ENCODE results near the gene HLCS.

HLCS gene

DNA sequence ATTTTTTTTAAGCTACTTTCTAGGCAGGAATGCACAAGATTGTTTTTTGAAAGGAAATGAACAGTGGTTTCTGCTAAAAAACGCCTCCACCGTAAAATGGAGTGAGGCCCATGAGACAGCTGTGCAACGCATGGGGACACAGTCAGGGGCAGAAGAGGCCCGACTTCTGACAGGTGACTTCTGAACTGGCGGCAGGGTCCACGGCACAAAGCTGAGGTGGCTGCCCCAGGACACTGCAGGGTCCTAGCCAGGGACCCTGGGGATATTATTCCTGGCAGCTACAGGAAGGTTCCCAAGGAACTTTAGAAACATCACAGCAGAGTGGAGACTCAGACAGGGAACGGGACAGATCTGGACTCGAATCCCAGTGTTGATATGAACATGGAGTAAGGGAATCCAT lies 192.5 kb downstream of the HLCS start:
- POLR2A ChIA-PET, result no interaction called here
- no peak for DNase-seq (ENCODE audit: extremely low spot score)
- CTCF ChIA-PET, result interaction anchor here (1.1 to 2.2 kb wide), 2 partner anchors 9 to 10 kb away, joined by 3 to 6 read pairs; no protein-coding TSS in a partner anchor
- TF ChIP-seq, protein P1, sequence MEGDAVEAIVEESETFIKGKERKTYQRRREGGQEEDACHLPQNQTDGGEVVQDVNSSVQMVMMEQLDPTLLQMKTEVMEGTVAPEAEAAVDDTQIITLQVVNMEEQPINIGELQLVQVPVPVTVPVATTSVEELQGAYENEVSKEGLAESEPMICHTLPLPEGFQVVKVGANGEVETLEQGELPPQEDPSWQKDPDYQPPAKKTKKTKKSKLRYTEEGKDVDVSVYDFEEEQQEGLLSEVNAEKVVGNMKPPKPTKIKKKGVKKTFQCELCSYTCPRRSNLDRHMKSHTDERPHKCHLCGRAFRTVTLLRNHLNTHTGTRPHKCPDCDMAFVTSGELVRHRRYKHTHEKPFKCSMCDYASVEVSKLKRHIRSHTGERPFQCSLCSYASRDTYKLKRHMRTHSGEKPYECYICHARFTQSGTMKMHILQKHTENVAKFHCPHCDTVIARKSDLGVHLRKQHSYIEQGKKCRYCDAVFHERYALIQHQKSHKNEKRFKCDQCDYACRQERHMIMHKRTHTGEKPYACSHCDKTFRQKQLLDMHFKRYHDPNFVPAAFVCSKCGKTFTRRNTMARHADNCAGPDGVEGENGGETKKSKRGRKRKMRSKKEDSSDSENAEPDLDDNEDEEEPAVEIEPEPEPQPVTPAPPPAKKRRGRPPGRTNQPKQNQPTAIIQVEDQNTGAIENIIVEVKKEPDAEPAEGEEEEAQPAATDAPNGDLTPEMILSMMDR (IDR thresholded peaks at IDR 0.05; ENCODE audit: control extremely low read depth, extremely low read depth, low read depth, missing control alignments), result no peak

DNA sequence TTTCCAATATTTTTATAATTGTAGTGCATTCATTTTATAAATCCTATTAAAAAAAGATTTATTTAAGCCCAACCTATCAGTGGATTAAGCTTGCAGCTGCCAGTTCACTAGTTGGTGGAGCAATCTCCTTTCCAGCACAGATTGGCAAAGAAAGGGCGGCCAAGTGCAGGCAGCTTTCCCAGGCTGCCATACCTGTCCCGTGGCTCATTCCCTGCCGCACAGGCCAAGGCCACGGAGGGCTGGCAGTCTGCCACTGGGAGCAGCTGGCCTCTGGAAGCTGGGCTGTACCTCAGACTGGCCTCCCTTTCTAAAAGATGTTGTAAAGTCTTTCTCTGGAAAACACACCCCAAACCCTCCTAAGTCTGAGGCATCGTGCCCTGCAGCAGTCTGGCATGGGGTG lies 193.4 kb downstream of the HLCS start:
- ChIA-PET POLR2A (no interaction called here), CTCF (interaction anchor here (2.2 kb wide), 1 partner anchor 9 kb away, joined by 6 read pairs; no protein-coding TSS in a partner anchor)
- TF ChIP-seq, protein P1 (IDR thresholded peaks at IDR 0.05; ENCODE audit: control extremely low read depth, extremely low read depth, low read depth, missing control alignments), result no peak
- no peak for DNase-seq (ENCODE audit: extremely low spot score)

DNA sequence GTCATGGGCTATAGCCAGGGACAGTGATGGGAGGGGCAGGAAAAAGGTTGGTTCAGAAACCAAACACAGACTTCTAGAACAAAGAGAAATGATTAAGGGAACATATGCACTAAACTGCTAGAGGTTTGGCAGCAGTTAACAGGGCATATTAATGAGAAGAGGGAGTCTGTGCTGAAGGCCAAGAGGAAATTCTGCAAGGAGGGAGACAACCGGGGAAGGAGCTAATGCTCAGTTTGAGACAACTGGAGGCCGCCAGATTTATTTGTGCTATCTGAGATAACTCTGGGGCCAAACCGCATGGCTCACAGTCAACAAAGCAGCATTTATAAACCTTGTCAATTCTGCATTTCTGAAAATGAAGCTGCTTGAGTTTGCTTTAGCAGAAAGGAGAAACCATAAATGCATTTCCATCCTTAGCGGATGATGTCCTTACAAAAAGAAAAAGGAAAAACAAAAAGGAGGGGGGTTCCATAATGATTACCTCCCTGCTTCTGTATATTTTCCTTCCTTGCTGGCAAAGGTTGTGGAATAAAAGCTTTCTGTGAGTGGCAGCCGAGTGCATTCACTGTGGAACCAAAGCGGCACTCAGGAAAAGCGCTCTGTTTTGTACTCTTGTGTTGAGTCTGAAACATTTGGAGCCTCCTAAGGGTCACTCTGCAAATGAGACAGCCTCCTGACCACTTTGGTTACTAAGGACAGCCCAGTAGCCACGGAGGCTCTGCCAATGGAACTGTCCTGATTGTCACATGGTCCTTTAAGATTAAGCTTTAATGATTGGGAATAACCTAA lies 197.2 kb downstream of the HLCS start:
- no peak for DNase-seq (ENCODE audit: extremely low spot score)
- CTCF ChIA-PET, result no interaction called here

DNA sequence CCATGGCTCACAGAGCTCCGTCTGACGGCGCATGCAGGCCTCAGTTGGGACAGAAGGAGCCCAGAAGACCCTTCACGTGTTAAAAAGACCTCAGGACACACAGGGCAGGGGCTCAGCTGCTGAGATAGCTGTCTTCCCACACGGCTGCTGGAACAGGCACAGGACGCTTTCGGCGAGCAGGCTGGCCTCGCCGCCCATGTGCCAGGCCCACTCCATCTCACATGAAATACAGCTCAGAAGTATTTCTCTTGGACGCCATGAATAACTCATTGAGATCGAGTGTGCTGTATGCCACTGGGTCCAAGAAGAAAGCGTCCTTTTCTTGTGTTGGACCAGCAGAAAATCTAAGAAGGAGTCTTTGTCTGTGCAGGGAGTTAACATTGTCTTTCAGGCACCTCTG lies 198.0 kb downstream of the HLCS start:
- TF ChIP-seq, protein P1 (IDR thresholded peaks at IDR 0.05; ENCODE audit: control extremely low read depth, extremely low read depth, low read depth, missing control alignments), result no peak
- DNase-seq (ENCODE audit: extremely low spot score), result no peak
- POLR2A ChIA-PET, result no interaction called here
- CTCF ChIA-PET, result no interaction called here

More for the DNA sequence above, 197.2 kb downstream of the HLCS start:
- POLR2A ChIA-PET, result no interaction called here
- TF ChIP-seq, protein P1 (IDR thresholded peaks at IDR 0.05; ENCODE audit: control extremely low read depth, extremely low read depth, low read depth, missing control alignments), result no peak

DNA sequence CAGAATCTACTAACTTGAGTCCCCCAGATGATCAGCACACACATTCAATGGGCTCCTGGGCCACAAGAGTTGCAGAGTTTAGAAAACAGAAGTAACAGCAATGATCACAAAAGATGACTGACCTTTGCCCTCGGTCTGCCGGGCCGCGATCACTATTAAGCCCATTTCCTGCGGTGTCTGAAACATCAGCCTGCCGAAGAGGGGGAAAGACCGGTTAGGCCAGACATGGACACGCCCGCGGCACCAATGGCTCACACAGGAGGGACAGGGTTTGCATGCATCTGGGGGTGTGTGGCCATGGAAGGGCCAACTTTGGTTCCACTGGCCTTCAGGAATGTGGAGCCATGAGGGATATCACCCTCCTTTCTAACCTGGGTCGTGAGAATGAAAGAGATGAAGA lies 199.4 kb downstream of the HLCS start:
- CTCF ChIA-PET, result no interaction called here
- DNase-seq (ENCODE audit: extremely low spot score), result no peak
- POLR2A ChIA-PET, result no interaction called here
- TF ChIP-seq, protein P1 (IDR thresholded peaks at IDR 0.05; ENCODE audit: control extremely low read depth, extremely low read depth, low read depth, missing control alignments), result no peak

DNA sequence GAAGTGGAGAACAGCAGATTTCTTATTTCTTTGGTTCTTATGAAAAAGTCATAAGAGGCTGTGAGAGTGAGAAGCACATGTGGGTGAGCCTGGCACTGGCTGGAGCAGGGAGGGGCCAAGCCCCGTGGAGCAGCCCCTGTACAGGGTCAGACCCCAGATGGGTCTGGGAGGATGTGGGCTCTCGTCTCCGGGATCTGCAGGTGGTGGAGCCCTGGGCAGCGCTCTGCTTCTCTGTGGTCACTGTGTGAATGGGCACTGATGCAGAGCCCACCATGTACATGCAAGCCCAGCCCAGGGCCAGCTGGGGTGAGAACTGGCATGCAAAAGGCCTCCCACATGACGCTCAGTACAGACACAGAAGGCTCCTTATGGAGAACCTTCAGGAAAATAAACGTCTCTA lies 200.0 kb downstream of the HLCS start:
- no peak for DNase-seq (ENCODE audit: extremely low spot score)

More for the DNA sequence above, 200.0 kb downstream of the HLCS start:
- CTCF ChIA-PET, result no interaction called here
- POLR2A ChIA-PET, result no interaction called here
- TF ChIP-seq, protein P1 (IDR thresholded peaks at IDR 0.05; ENCODE audit: control extremely low read depth, extremely low read depth, low read depth, missing control alignments), result no peak

Measured in GM10248 (cell line).